T-helper 1 cell treated with Interleukin-12 subunit alpha and Interleukin-12 subunit beta and Interleukin-4 antibody, amounts not matched to agents 30 ng/mL and 1 ng/mL, for 36 hours (primary cell): ENCODE results near the gene RCC1. TPM values are rescaled to one million over a fixed set of nuclear protein-coding genes. Genes with fewer than 3 reads are reported as not detected.
"Not testable (repeated sequence)": the region's sequence is repeated elsewhere in the genome, so short reads cannot be mapped to it uniquely, and the experiment has no call there.

ENCODE experiments used
- intact Hi-C: fragments of 100-400 bp; cut with micrococcal nuclease; formaldehyde crosslinking; loops from one replicate; pipeline ENCODE4 v1.15.1; 2024
- total RNA-seq: library from RNA; stranded (reverse); gene quantifications from 2 replicates; pipeline ENCODE4 v1.2.3, GENCODE V29; 2022

RCC1 gene
- total RNA-seq, 1 donor from 2014 or later = 55.8 TPM

- intact Hi-C loops = no loop called here
These were observed 34.8 kb downstream of the RCC1 start for GRCh38 chr1:28540651-28541050.

GRCh38 chr1:28541414-28542015, 35.7 kb downstream of the RCC1 start:
- intact Hi-C loops = not testable (repeated sequence)

GRCh38 chr1:28545246-28545628, 39.4 kb downstream of the RCC1 start:
- intact Hi-C loops = no loop called here

GRCh38 chr1:28548318-28548717, 42.5 kb downstream of the RCC1 start:
- intact Hi-C loops = no loop called here

GRCh38 chr1:28551381-28551780, 45.5 kb downstream of the RCC1 start:
- intact Hi-C loops = no loop called here

GRCh38 chr1:28552758-28553663, 47.2 kb downstream of the RCC1 start, which contains the start of gene TRNAU1AP:
Gene TRNAU1AP (plus strand): TSS chr1:28553085. CDS start chr1:28553111, 26 bp downstream.
- intact Hi-C loops = loop anchor here (1.0 kb wide), 13 partner anchors 28 to 628 kb away; partner anchors contain the start of genes EYA3, PHACTR4, RNU11 and SESN2

GRCh38 chr1:28560886-28561285, 55.0 kb downstream of the RCC1 start:
- intact Hi-C loops = no loop called here

GRCh38 chr1:28564310-28564709, 58.5 kb downstream of the RCC1 start:
- intact Hi-C loops = no loop called here

GRCh38 chr1:28565040-28565439, 59.2 kb downstream of the RCC1 start:
- intact Hi-C loops = no loop called here

- intact Hi-C loops = no loop called here
These were observed 59.9 kb downstream of the RCC1 start for GRCh38 chr1:28565726-28566125.

- intact Hi-C loops = no loop called here
These were observed 61.1 kb downstream of the RCC1 start for GRCh38 chr1:28566931-28567330.

- intact Hi-C loops = no loop called here
These were observed 66.1 kb downstream of the RCC1 start for GRCh38 chr1:28571911-28572310.

- intact Hi-C loops = not testable (repeated sequence)
These were observed 67.0 kb downstream of the RCC1 start for GRCh38 chr1:28572891-28573290.

GRCh38 chr1:28573564-28573963, 67.7 kb downstream of the RCC1 start:
- intact Hi-C loops = no loop called here

- intact Hi-C loops = no loop called here
These were observed 71.3 kb downstream of the RCC1 start for GRCh38 chr1:28577052-28577678.

- intact Hi-C loops = no loop called here
These were observed 72.1 kb downstream of the RCC1 start for GRCh38 chr1:28577738-28578536.

GRCh38 chr1:28578696-28579218, 72.9 kb downstream of the RCC1 start:
- intact Hi-C loops = no loop called here

- intact Hi-C loops = no loop called here
These were observed 73.6 kb downstream of the RCC1 start for GRCh38 chr1:28579401-28579800.

GRCh38 chr1:28580722-28581530, 75.1 kb downstream of the RCC1 start:
- intact Hi-C loops = loop anchor here (1.0 to 5.0 kb wide), 13 partner anchors 22 to 809 kb away; partner anchors contain the start of genes EYA3, MED18, PHACTR4 and RNU11
